ENCODE data around the gene CHST8.
A peak's percentile ranks its signal among the peaks of the same experiment; 100 is the strongest.

Gene CHST8

GRCh38 chr19:33755099-33756035, 133.6 kb downstream of the CHST8 start:
- H3K36me3 Mint-ChIP-seq, result no peaks in the 10 kb centered on the region
- H3K4me1 Mint-ChIP-seq, result no peaks in the 10 kb centered on the region
- no peak overlapping the region for H3K27ac Mint-ChIP-seq
- no peak for ATAC-seq (replicated peaks)
- no peak for DNase-seq
- H3K4me3 Mint-ChIP-seq, result no peak overlapping the region
- H3K27me3 Mint-ChIP-seq, result peaks cover 22 to 38% of the 10 kb centered on the region in 2 donors
- H3K9me3 Mint-ChIP-seq, result peaks cover 0 to 2% of the 10 kb centered on the region in 2 donors

- H3K4me3 Mint-ChIP-seq, result no peak overlapping the region
- DNase-seq, result no peak
- H3K4me1 Mint-ChIP-seq, result no peaks in the 10 kb centered on the region
- H3K27ac Mint-ChIP-seq, result no peak overlapping the region
- H3K9me3 Mint-ChIP-seq, result peaks cover under 1 to 6% of the 10 kb centered on the region in 2 donors
- peaks cover 27 to 38% of the 10 kb centered on the region in 2 donors for H3K27me3 Mint-ChIP-seq
- no peak for ATAC-seq (replicated peaks)
- H3K36me3 Mint-ChIP-seq, result no peaks in the 10 kb centered on the region
These were observed 134.4 kb downstream of the CHST8 start for GRCh38 chr19:33756177-33756576.

GRCh38 chr19:33758541-33759013, 136.8 kb downstream of the CHST8 start:
- Mint-ChIP-seq H3K27me3 (peaks cover 36 to 38% of the 10 kb centered on the region in 2 donors), H3K4me3 (no peak overlapping the region), H3K27ac (no peak overlapping the region), H3K9me3 (peaks cover 1 to 6% of the 10 kb centered on the region in 2 donors), H3K36me3 (no peaks in the 10 kb centered on the region), H3K4me1 (no peaks in the 10 kb centered on the region)
- ATAC-seq (replicated peaks), result no peak
- DNase-seq, result no peak

- Mint-ChIP-seq H3K4me1 (no peaks in the 10 kb centered on the region), H3K27ac (no peak overlapping the region), H3K9me3 (peaks cover 1 to 6% of the 10 kb centered on the region in 2 donors), H3K27me3 (peaks cover 32 to 33% of the 10 kb centered on the region in 2 donors), H3K4me3 (no peak overlapping the region), H3K36me3 (no peaks in the 10 kb centered on the region)
- no peak for DNase-seq
- no peak for ATAC-seq (replicated peaks)
These were observed 137.6 kb downstream of the CHST8 start for GRCh38 chr19:33759356-33759755.

GRCh38 chr19:33763633-33764371, 142.0 kb downstream of the CHST8 start:
- DNase-seq, result no peak
- Mint-ChIP-seq H3K4me3 (no peak overlapping the region), H3K27me3 (peaks cover 17 to 43% of the 10 kb centered on the region in 2 donors), H3K4me1 (no peaks in the 10 kb centered on the region), H3K9me3 (peaks cover 1 to 6% of the 10 kb centered on the region in 2 donors), H3K36me3 (no peaks in the 10 kb centered on the region), H3K27ac (no peak overlapping the region)
- ATAC-seq (replicated peaks), result no peak

- no peak for ATAC-seq (replicated peaks)
- Mint-ChIP-seq H3K9me3 (no peaks in the 10 kb centered on the region), H3K27ac (no peak overlapping the region), H3K4me3 (no peak overlapping the region), H3K27me3 (peaks cover 16 to 34% of the 10 kb centered on the region in 2 donors), H3K36me3 (no peaks in the 10 kb centered on the region), H3K4me1 (no peaks in the 10 kb centered on the region)
- no peak for DNase-seq
These were observed 144.9 kb downstream of the CHST8 start for GRCh38 chr19:33766623-33767022.

- Mint-ChIP-seq H3K36me3 (no peaks in the 10 kb centered on the region), H3K4me1 (no peaks in the 10 kb centered on the region), H3K9me3 (no peaks in the 10 kb centered on the region), H3K27me3 (peaks cover 21 to 27% of the 10 kb centered on the region in 2 donors), H3K27ac (no peak overlapping the region), H3K4me3 (no peak overlapping the region)
- ATAC-seq (replicated peaks), result no peak
- no peak for DNase-seq
These were observed 146.2 kb downstream of the CHST8 start for GRCh38 chr19:33767898-33768413.

- Mint-ChIP-seq H3K9me3 (no peaks in the 10 kb centered on the region), H3K4me3 (no peak overlapping the region), H3K27ac (no peak overlapping the region), H3K36me3 (no peaks in the 10 kb centered on the region), H3K4me1 (no peaks in the 10 kb centered on the region), H3K27me3 (peaks cover 22 to 27% of the 10 kb centered on the region in 2 donors)
- ATAC-seq (replicated peaks) (no peak), DNase-seq (no peak)
These were observed 147.5 kb downstream of the CHST8 start for GRCh38 chr19:33769208-33769607.

GRCh38 chr19:33770107-33770506, 148.4 kb downstream of the CHST8 start:
- no peak overlapping the region for H3K4me3 Mint-ChIP-seq
- no peaks in the 10 kb centered on the region for H3K4me1 Mint-ChIP-seq
- H3K9me3 Mint-ChIP-seq, result no peaks in the 10 kb centered on the region
- ATAC-seq (replicated peaks) (no peak), DNase-seq (no peak)
- H3K27ac Mint-ChIP-seq, result no peak overlapping the region
- peaks cover 24 to 28% of the 10 kb centered on the region in 2 donors for H3K27me3 Mint-ChIP-seq
- H3K36me3 Mint-ChIP-seq, result no peaks in the 10 kb centered on the region

- ATAC-seq (replicated peaks) (peak; percentile 86 to 91), DNase-seq (peak; percentile 54)
- Mint-ChIP-seq H3K4me1 (peaks cover 0 to 4% of the 10 kb centered on the region in 2 donors), H3K9me3 (no peaks in the 10 kb centered on the region), H3K27me3 (peaks cover 24 to 39% of the 10 kb centered on the region in 2 donors), H3K4me3 (no peak overlapping the region), H3K27ac (no peak overlapping the region), H3K36me3 (no peaks in the 10 kb centered on the region)
These were observed 149.8 kb downstream of the CHST8 start for GRCh38 chr19:33771384-33772101.

GRCh38 chr19:33772102-33772857, 150.5 kb downstream of the CHST8 start:
- Mint-ChIP-seq H3K4me3 (no peak overlapping the region), H3K36me3 (no peaks in the 10 kb centered on the region), H3K4me1 (peaks cover 0 to 4% of the 10 kb centered on the region in 2 donors), H3K9me3 (no peaks in the 10 kb centered on the region), H3K27me3 (peaks cover 19 to 36% of the 10 kb centered on the region in 2 donors), H3K27ac (no peak overlapping the region)
- ATAC-seq (replicated peaks), result no peak
- no peak for DNase-seq

GRCh38 chr19:33772858-33773180, 151.1 kb downstream of the CHST8 start:
- ATAC-seq (replicated peaks) (no peak), DNase-seq (no peak)
- H3K9me3 Mint-ChIP-seq, result no peaks in the 10 kb centered on the region
- H3K4me3 Mint-ChIP-seq, result no peak overlapping the region
- H3K27me3 Mint-ChIP-seq, result peaks cover 15 to 42% of the 10 kb centered on the region in 2 donors
- no peaks in the 10 kb centered on the region for H3K36me3 Mint-ChIP-seq
- H3K27ac Mint-ChIP-seq, result no peak overlapping the region
- peaks cover 0 to 4% of the 10 kb centered on the region in 2 donors for H3K4me1 Mint-ChIP-seq
